IMR-90 (cell line): ENCODE data around the gene PLD4. TPM values are rescaled to one million over a fixed set of nuclear protein-coding genes. Genes with fewer than 3 reads are reported as not detected.

Source experiments
- ATAC-seq: fragments of 200-7000 bp; cut with Tn5 transposase; 2 replicates; pipeline ENCODE4 v1.9.1; 2020; ENCODE audit warnings: low read depth, mild to moderate bottlenecking, moderate library complexity
- BruUV-seq: library from RNA; stranded (reverse); fragments of 400-500 nt; replicated peaks from 2 replicates; lab custom pipeline; 2021; lab: Mats Ljungman, UMichigan
- CTCF ChIA-PET: fragments of 300-600 bp; formaldehyde crosslinking; extraction: SDS; loops from one replicate; lab custom pipeline; 2021; ENCODE audit warnings: antibody characterized with exemption; lab: Yijun Ruan, JAX
- POLR2A ChIA-PET: fragments of 300-600 bp; sonication (Branson Sonifier 250); formaldehyde crosslinking; loops from one replicate; lab custom pipeline; 2022; ENCODE audit warnings: antibody characterized with exemption; ENCODE audit not compliant: unreplicated experiment; lab: Charles Lee
- DNase-seq: peaks from one replicate; pipeline ENCODE4 v3.0.0; 2013
- H2AFZ ChIP-seq: replicated peaks from 2 replicates; pipeline ENCODE3; 2013; ENCODE audit warnings: low read length, mild to moderate bottlenecking; ENCODE audit not compliant: poor library complexity
- H2AK5ac ChIP-seq: 2 replicates; pipeline ENCODE4 v1.6.1; 2013; ENCODE audit warnings: low read depth, low read length, inconsistent platforms
- H2AK9ac ChIP-seq: replicated peaks from 2 replicates; pipeline ENCODE3; 2013; ENCODE audit warnings: mild to moderate bottlenecking, low read depth, low read length, moderate library complexity; ENCODE audit not compliant: poor library complexity
- H2BK120ac ChIP-seq: 2 replicates; pipeline ENCODE4 v1.6.1; 2013; ENCODE audit warnings: low read depth, low read length, inconsistent platforms
- H2BK15ac ChIP-seq: 3 replicates; pipeline ENCODE4 v1.6.1; 2013; ENCODE audit warnings: low read depth, low read length, inconsistent platforms
- H2BK20ac ChIP-seq: 2 replicates; pipeline ENCODE4 v1.6.1; 2013; ENCODE audit warnings: low read depth, mild to moderate bottlenecking, inconsistent platforms, low read length, moderate library complexity
- H2BK5ac ChIP-seq: 2 replicates; pipeline ENCODE4 v1.6.1; 2013; ENCODE audit warnings: mild to moderate bottlenecking, low read depth, low read length, inconsistent platforms; ENCODE audit not compliant: poor library complexity, severe bottlenecking
- H3K14ac ChIP-seq: replicated peaks from 2 replicates; pipeline ENCODE4 v1.6.1; 2013; ENCODE audit warnings: low read depth, low read length, inconsistent platforms
- H3K18ac ChIP-seq: 2 replicates; pipeline ENCODE4 v1.6.1; 2013; ENCODE audit warnings: low read depth, low read length, control low read depth
- H3K23ac ChIP-seq: 2 replicates; pipeline ENCODE4 v1.6.1; 2013; ENCODE audit warnings: low read depth, low read length, inconsistent platforms
- H3K27ac ChIP-seq: 2 replicates; pipeline ENCODE4 v1.5.1; 2013; ENCODE audit warnings: mild to moderate bottlenecking, control low read depth, low read length; ENCODE audit not compliant: insufficient read depth
- H3K27me3 ChIP-seq: 2 replicates; pipeline ENCODE4 v1.6.1; 2013; ENCODE audit warnings: low read length; ENCODE audit not compliant: control insufficient read depth, insufficient read depth
- H3K36me3 ChIP-seq: 2 replicates; pipeline ENCODE4 v1.6.1; 2013; ENCODE audit warnings: low read length, mixed read lengths; ENCODE audit not compliant: control insufficient read depth, insufficient read depth
- H3K4ac ChIP-seq: 2 replicates; pipeline ENCODE4 v1.6.1; 2013; ENCODE audit warnings: low read depth, low read length, inconsistent platforms
- H3K4me1 ChIP-seq: 2 replicates; pipeline ENCODE4 v1.6.1; 2013; ENCODE audit warnings: low read length, mixed read lengths; ENCODE audit not compliant: control insufficient read depth, insufficient read depth
- H3K4me2 ChIP-seq: 2 replicates; pipeline ENCODE4 v1.6.1; 2013; ENCODE audit warnings: low read depth, mild to moderate bottlenecking, control low read depth, low read length, moderate library complexity
- H3K4me3 ChIP-seq: 2 replicates; pipeline ENCODE4 v1.5.1; 2013; ENCODE audit warnings: low read depth, mild to moderate bottlenecking, control low read depth, low read length, moderate library complexity; ENCODE audit not compliant: insufficient read depth
- H3K56ac ChIP-seq: 2 replicates; pipeline ENCODE4 v1.6.1; 2013; ENCODE audit warnings: low read length, inconsistent platforms; ENCODE audit not compliant: insufficient read depth; ENCODE audit errors: extremely low read depth
- H3K79me1 ChIP-seq, 2 experiments: 2 replicates each; pipeline ENCODE4 v1.6.1; 2013; ENCODE audit warnings: low read length in 2 of 2, inconsistent platforms in 1 of 2, low read depth in 1 of 2
- H3K9ac ChIP-seq: 2 replicates; pipeline ENCODE4 v1.6.1; 2013; ENCODE audit warnings: low read depth, low read length, control low read depth
- H3K9me1 ChIP-seq: 2 replicates; pipeline ENCODE4 v1.6.1; 2013; ENCODE audit warnings: low read length, inconsistent platforms; ENCODE audit not compliant: insufficient read depth
- H3K9me3 ChIP-seq: 2 replicates; pipeline ENCODE4 v1.6.1; 2013; ENCODE audit warnings: low read length; ENCODE audit not compliant: control insufficient read depth, insufficient read depth
- H4K20me1 ChIP-seq: 2 replicates; pipeline ENCODE4 v1.6.1; 2013; ENCODE audit warnings: low read length, inconsistent platforms; ENCODE audit not compliant: insufficient read depth
- H4K5ac ChIP-seq: 2 replicates; pipeline ENCODE4 v1.6.1; 2013; ENCODE audit warnings: mild to moderate bottlenecking, low read depth, low read length, control low read depth
- H4K8ac ChIP-seq, 2 experiments: 2 replicates each; pipeline ENCODE4 v1.6.1; 2013; ENCODE audit warnings: low read depth in 2 of 2, low read length in 2 of 2, control low read depth in 1 of 2, inconsistent platforms in 1 of 2
- H4K91ac ChIP-seq: 2 replicates; pipeline ENCODE4 v1.6.1; 2013; ENCODE audit warnings: low read depth, low read length, inconsistent platforms; ENCODE audit not compliant: insufficient read depth
- FOS ChIP-seq: fragments of 150-350 bp; IDR thresholded peaks from 2 replicates; pipeline ENCODE4 v1.6.1; 2016; ENCODE audit warnings: low read depth, low read length
- MXI1 ChIP-seq: IDR thresholded peaks from 2 replicates; pipeline ENCODE4 v1.6.1; 2012; ENCODE audit warnings: low read depth, mild to moderate bottlenecking, low read length, moderate library complexity, borderline replicate concordance
- RAD21 ChIP-seq: IDR thresholded peaks from 2 replicates; pipeline ENCODE4 v1.6.1; 2012; ENCODE audit warnings: low read length, improper control_type of control experiment
- RCOR1 ChIP-seq: IDR thresholded peaks from 2 replicates; pipeline ENCODE4 v1.6.1; 2012; ENCODE audit warnings: mild to moderate bottlenecking, low read length, improper control_type of control experiment; ENCODE audit not compliant: insufficient replicate concordance
- WGBS, 2 experiments: methylation state at CpG; one replicate each; pipeline versions ENCODE4 v1.1.5 to v1.1.7; 2013; ENCODE audit warnings: missing lambda C conversion rate in 2 of 2; ENCODE audit not compliant: insufficient read length in 1 of 2; ENCODE audit errors: extremely low coverage in 2 of 2; 5-methylcytosine and 5-hydroxymethylcytosine counted together
- dilution Hi-C: fragments of 300-500 bp; cut with HindIII; formaldehyde crosslinking; loops from one replicate; pipeline ENCODE4 v1.14.3; 2018; ENCODE audit warnings: low sequenced_read_pairs; ENCODE audit not compliant: unreplicated experiment
- in situ Hi-C: fragments of 300-500 bp; cut with MboI; formaldehyde crosslinking; loops from 3 replicates; pipeline ENCODE4 v1.14.3; 2019; ENCODE audit warnings: low sequenced_read_pairs, inconsistent platforms, mixed read lengths
- intact Hi-C: fragments of 100-400 bp; cut with micrococcal nuclease; formaldehyde crosslinking; loops from 2 replicates; pipeline ENCODE4 v1.10.0; 2022
- polyA plus RNA-seq, 3 experiments: library from polyadenylated mRNA; depleted of rRNA; stranded (reverse); fragments of >200 nt; gene quantifications; 2 replicates each; pipeline ENCODE4 v1.2.3, GENCODE V29; 2012; ENCODE audit warnings: low replicate concordance in 1 of 3
- total RNA-seq: library from RNA; depleted of rRNA; stranded (reverse); fragments of >200 nt; gene quantifications from 2 replicates; pipeline ENCODE4 v1.2.3, GENCODE V29; 2012
- TF ChIP-seq, protein P1 (sequence below): conservative IDR thresholded peaks from 2 replicates; pipeline ENCODE4 v1.5.1; 2012; ENCODE audit warnings: mild to moderate bottlenecking, low read depth, low read length, improper control_type of control experiment
- TF ChIP-seq, protein P2 (sequence below): fragments of 150-350 bp; IDR thresholded peaks from 2 replicates; pipeline ENCODE4 v1.6.1; 2016; ENCODE audit warnings: low read depth, mild to moderate bottlenecking, low read length, moderate library complexity, borderline replicate concordance
- TF ChIP-seq, protein P3 (sequence below): fragments of 150-350 bp; IDR thresholded peaks from 2 replicates; pipeline ENCODE4 v1.6.1; 2017; ENCODE audit warnings: mild to moderate bottlenecking, antibody characterized with exemption, low read length, low read depth

PLD4 gene
- total and polyA plus RNA-seq, 2 of the 4 experiments (the other 2 are of a cell fraction): 0.05 TPM; not detected in 1

DNA sequence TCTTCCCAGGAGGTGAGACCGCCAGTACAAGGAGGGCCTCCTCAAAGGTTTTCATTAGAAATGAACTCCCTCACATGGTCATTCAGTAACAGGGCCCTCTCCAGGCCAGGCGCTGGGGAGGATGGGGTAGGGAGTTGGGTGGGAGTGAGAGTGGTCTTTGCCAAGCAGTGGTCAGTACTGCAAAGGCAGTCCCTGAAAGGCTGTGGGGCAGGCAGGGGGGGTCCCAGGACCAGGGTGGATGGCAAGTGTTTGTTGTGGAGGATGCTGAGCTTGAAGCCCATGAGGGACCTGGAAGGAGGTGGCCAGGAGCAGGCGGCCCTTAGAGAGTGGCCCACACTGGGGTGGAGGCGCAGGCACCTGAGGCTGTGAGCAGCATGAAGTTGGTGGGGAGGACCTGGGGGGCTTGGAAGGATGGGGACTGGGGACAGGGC, 33.5 kb upstream of the PLD4 start:
- Histone ChIP-seq H3K79me1 (no peaks in the 10 kb centered on the region), H4K5ac (no peak overlapping the region), H3K36me3 (peaks cover 36% of the 10 kb centered on the region), H2BK20ac (no peak overlapping the region), H2BK120ac (no peak overlapping the region), H3K4me2 (no peak overlapping the region), H3K4ac (no peak overlapping the region), H3K23ac (no peak overlapping the region), H4K91ac (no peak overlapping the region), H2BK5ac (no peak overlapping the region), H3K4me3 (no peak overlapping the region), H3K9me3 (no peaks in the 10 kb centered on the region), H2AFZ (no peak overlapping the region), H2AK5ac (no peak overlapping the region), H3K27ac (no peak overlapping the region), H3K9ac (no peak overlapping the region), H3K9me1 (0 out of 2 replicates have a peak, but pooled peaks cover 2% of the 10 kb centered on the region), H3K18ac (no peak overlapping the region), H4K8ac (no peak overlapping the region), H4K20me1 (no peaks in the 10 kb centered on the region; the same call in none of the 2 replicates), H3K56ac (no peak overlapping the region), H3K27me3 (no peaks in the 10 kb centered on the region), H2BK15ac (no peak overlapping the region), H3K4me1 (no peaks in the 10 kb centered on the region), H3K14ac (no peak overlapping the region), H2AK9ac (no peak overlapping the region)
- TF ChIP-seq, protein P1, sequence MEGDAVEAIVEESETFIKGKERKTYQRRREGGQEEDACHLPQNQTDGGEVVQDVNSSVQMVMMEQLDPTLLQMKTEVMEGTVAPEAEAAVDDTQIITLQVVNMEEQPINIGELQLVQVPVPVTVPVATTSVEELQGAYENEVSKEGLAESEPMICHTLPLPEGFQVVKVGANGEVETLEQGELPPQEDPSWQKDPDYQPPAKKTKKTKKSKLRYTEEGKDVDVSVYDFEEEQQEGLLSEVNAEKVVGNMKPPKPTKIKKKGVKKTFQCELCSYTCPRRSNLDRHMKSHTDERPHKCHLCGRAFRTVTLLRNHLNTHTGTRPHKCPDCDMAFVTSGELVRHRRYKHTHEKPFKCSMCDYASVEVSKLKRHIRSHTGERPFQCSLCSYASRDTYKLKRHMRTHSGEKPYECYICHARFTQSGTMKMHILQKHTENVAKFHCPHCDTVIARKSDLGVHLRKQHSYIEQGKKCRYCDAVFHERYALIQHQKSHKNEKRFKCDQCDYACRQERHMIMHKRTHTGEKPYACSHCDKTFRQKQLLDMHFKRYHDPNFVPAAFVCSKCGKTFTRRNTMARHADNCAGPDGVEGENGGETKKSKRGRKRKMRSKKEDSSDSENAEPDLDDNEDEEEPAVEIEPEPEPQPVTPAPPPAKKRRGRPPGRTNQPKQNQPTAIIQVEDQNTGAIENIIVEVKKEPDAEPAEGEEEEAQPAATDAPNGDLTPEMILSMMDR: no peak
- TF ChIP-seq, protein P2, sequence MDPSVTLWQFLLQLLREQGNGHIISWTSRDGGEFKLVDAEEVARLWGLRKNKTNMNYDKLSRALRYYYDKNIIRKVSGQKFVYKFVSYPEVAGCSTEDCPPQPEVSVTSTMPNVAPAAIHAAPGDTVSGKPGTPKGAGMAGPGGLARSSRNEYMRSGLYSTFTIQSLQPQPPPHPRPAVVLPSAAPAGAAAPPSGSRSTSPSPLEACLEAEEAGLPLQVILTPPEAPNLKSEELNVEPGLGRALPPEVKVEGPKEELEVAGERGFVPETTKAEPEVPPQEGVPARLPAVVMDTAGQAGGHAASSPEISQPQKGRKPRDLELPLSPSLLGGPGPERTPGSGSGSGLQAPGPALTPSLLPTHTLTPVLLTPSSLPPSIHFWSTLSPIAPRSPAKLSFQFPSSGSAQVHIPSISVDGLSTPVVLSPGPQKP: no peak
- TF ChIP-seq FOS (no peak), MXI1 (no peak), RCOR1 (no peak), RAD21 (no peak)
- TF ChIP-seq, protein P3, sequence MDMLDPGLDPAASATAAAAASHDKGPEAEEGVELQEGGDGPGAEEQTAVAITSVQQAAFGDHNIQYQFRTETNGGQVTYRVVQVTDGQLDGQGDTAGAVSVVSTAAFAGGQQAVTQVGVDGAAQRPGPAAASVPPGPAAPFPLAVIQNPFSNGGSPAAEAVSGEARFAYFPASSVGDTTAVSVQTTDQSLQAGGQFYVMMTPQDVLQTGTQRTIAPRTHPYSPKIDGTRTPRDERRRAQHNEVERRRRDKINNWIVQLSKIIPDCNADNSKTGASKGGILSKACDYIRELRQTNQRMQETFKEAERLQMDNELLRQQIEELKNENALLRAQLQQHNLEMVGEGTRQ: no peak
- 100% methylated on average over 1 of the region's 4 CpGs; no CpG with 5 or more reads in 1 of the 2 experiments for WGBS, 2 experiments
- dilution Hi-C loops: no loop called here
- no TSS peak for BruUV-seq
- intact Hi-C loops: no loop called here
- DNase-seq: no peak
- ChIA-PET POLR2A (no interaction called here), CTCF (no interaction called here)
- ATAC-seq: no peak
- in situ Hi-C loops: no loop called here
